WERI-Rb-1 (cell line): ENCODE results near the gene ZC3H12A.

Experiments used
- DNase-seq: peaks from one replicate; pipeline ENCODE4 v3.0.0-alpha.2; 2020
- H3K27ac ChIP-seq: fragments of 250-450 bp; sonication (Bioruptor Pico); 2 replicates; pipeline ENCODE4 v1.5.1; 2020; ENCODE audit warnings: mild to moderate bottlenecking, moderate library complexity
- H3K27me3 ChIP-seq: fragments of 250-450 bp; sonication (Bioruptor Pico); 2 replicates; pipeline ENCODE4 v1.5.1; 2021; ENCODE audit warnings: mild to moderate bottlenecking, low read depth, moderate library complexity; ENCODE audit not compliant: insufficient read depth, severe bottlenecking
- H3K36me3 ChIP-seq: fragments of 250-450 bp; sonication (Bioruptor Pico); 2 replicates; pipeline ENCODE4 v1.5.1; 2020; ENCODE audit warnings: mild to moderate bottlenecking, moderate library complexity
- H3K4me3 ChIP-seq: 2 replicates; pipeline ENCODE4 v1.5.1; 2011; ENCODE audit warnings: low read depth, mild to moderate bottlenecking, control low read depth, low read length
- H3K9me3 ChIP-seq: fragments of 250-450 bp; sonication (Bioruptor Pico); 2 replicates; pipeline ENCODE4 v1.5.1; 2021; ENCODE audit warnings: mild to moderate bottlenecking, moderate library complexity; ENCODE audit not compliant: severe bottlenecking
- TF ChIP-seq, protein P1 (sequence below): IDR thresholded peaks from 2 replicates; pipeline ENCODE4 v1.5.1; 2011; ENCODE audit warnings: low read depth, mild to moderate bottlenecking, control low read depth, inconsistent platforms, low read length

Gene ZC3H12A

DNA sequence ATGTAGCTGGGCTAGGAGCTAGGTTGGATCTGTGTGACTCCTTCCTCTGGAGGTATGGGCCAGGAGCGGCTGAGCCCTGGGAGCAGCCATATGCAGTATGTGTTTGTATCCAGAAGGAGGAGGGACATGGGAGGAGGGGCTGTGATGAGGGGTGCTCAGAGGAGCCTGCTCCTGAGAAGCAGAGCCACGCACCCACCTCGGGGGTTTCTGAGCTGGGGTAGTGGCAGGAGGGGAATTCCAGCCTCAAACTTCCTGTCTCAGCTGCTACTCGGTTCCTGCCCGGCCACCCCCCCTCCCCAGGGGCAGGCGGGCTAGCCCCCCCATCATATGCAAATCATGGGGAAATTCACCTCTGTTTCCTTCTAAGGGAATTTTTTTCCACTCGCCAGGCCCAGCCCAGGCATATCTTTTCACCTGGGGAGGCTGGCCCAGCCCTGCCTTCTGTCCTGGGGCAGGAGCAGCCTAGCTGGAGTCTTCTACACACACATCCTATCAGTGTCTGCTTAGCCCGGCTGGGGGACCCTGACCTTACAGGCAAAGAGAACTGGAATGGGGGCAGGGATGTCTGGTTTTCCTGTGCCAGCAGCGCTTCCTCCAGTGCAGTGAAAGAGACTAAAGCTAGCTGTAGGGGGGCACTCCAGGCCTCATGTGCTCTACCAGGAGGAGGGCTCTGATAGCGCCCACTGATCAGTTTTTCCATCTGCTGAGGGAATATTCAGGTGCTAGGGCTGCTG, 3.0 kb downstream of the ZC3H12A start:
- Histone ChIP-seq H3K27me3 (no peaks in the 10 kb centered on the region), H3K36me3 (peaks cover 62% of the 10 kb centered on the region), H3K27ac (peak overlapping the region; percentile 62), H3K4me3 (no peak overlapping the region), H3K9me3 (no peaks in the 10 kb centered on the region)
- DNase-seq = no peak
- TF ChIP-seq, protein P1, sequence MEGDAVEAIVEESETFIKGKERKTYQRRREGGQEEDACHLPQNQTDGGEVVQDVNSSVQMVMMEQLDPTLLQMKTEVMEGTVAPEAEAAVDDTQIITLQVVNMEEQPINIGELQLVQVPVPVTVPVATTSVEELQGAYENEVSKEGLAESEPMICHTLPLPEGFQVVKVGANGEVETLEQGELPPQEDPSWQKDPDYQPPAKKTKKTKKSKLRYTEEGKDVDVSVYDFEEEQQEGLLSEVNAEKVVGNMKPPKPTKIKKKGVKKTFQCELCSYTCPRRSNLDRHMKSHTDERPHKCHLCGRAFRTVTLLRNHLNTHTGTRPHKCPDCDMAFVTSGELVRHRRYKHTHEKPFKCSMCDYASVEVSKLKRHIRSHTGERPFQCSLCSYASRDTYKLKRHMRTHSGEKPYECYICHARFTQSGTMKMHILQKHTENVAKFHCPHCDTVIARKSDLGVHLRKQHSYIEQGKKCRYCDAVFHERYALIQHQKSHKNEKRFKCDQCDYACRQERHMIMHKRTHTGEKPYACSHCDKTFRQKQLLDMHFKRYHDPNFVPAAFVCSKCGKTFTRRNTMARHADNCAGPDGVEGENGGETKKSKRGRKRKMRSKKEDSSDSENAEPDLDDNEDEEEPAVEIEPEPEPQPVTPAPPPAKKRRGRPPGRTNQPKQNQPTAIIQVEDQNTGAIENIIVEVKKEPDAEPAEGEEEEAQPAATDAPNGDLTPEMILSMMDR = no peak

DNA sequence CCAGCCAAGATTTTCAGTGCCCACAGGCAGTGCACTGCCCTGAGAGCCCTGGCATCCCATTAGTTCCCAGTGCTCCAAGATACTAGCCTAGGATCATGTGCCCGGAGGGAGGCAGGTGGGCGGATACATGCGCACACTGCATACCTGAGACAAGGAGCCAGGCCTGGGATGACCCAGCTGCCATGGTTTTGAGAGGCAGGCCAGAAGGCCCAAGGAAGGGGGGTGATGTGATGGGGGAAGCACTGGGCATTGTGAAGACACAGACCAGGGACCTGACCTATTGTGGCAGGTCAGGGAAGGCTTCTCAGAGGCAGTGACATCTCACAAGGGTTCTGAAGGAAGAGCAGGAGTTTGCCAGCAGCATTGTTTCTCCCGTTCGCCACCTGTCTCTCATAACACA, 3.6 kb downstream of the ZC3H12A start:
- Histone ChIP-seq H3K27ac (peak overlapping the region; percentile 62; the same call in 1 of the 2 replicates), H3K9me3 (no peaks in the 10 kb centered on the region), H3K4me3 (no peak overlapping the region), H3K36me3 (peaks cover 68% of the 10 kb centered on the region), H3K27me3 (no peaks in the 10 kb centered on the region)
- no peak for DNase-seq
- TF ChIP-seq, protein P1 = no peak

DNA sequence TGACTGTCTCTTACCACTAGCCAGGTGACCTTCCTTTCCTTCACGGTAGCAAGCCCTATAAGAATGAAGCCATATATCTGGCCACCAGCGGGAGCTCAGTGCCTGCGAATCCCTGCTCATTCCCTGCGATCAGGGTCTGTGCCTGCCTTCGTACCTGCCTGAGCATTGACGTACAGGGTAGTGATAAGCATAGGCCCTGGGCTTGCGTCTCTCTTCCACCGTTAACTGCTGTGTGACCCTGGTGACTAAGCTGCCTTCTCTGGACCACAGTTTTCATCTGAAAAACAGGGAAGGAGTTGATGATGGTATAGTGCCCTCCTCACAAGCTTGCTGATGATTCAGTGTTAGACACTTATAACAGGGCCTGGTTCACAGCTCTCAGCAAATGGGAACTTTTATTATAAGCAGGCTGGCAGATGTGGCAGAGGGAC, 4.1 kb downstream of the ZC3H12A start:
- peak overlapping the region; percentile 88 for H3K27ac ChIP-seq
- TF ChIP-seq, protein P1 = no peak
- H3K27me3 ChIP-seq = no peaks in the 10 kb centered on the region
- peaks cover 71% of the 10 kb centered on the region for H3K36me3 ChIP-seq
- no peak overlapping the region for H3K4me3 ChIP-seq
- no peak for DNase-seq
- H3K9me3 ChIP-seq = no peaks in the 10 kb centered on the region

DNA sequence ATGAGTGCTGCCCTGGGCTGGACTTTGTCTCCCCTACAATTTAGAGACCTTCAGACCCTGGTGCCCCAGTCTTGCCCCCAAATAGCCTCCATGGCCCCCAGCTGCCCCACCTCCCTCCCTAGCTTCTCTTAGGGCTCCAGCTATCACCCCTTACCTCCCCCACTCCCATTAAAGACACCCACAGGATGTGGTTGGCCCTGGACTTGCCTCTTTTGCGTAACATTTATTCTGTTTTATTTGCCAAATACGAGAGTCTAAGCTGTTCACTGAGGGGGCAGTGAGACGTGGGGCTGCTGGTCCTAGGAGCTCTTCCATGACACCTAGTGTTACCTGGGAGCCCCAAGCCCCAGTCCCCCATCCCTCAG, 4.5 kb downstream of the ZC3H12A start:
- no peak for DNase-seq
- Histone ChIP-seq H3K4me3 (no peak overlapping the region), H3K27me3 (no peaks in the 10 kb centered on the region), H3K27ac (peak overlapping the region; percentile 88), H3K36me3 (peaks cover 73% of the 10 kb centered on the region), H3K9me3 (no peaks in the 10 kb centered on the region)
- TF ChIP-seq, protein P1 = no peak

DNA sequence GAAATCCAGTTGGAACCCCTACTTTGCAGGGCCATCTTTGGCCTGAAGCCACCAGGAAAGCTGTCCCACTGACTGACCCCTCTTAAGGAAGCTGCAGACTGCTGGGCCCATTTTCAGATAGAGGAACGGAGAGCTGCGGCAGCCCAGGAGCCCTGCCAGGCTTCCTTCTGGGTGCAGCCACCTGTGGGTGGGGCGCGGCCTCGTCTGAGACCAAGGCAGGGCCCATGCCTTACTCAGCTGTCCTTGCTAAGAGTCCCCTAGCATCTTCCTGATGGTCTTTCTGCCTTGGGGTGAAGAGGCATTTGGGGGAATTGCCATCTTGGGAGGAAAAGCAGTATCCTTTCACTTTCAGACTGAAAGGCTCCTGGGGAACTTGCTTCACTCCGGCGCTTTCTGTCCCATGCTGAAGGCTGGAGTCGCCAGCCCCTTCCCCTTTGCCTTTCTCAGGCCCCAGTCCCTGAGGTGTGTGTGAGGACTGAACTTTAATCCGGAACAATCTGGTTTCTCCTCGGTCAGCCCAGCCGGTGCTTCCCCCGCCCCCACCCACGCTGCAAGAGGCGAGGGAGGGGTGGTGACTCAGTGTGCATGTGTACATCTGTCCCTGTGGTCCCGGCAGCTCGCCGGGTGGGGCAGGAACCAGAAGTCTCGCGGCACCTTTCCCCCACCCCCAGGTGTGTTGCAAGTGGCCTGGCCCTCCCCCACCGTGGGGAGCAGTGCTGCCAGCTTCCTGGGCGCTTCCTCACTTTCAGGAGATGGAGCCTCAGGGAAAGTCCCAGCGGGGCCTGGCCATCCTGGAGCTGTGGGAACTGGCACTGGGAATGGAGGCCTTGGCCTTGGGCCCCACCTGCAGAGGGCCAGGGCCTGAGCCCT, 5.1 kb downstream of the ZC3H12A start:
- Histone ChIP-seq H3K4me3 (peak overlapping the region; percentile 11; the same call in 1 of the 2 replicates), H3K9me3 (no peaks in the 10 kb centered on the region), H3K27ac (peak overlapping the region; percentile 88), H3K36me3 (peaks cover 79% of the 10 kb centered on the region), H3K27me3 (no peaks in the 10 kb centered on the region)
- peak; percentile 90 for DNase-seq
- TF ChIP-seq, protein P1 = no peak
